ENCODE results near the gene SUGCT.

GRCh38 chr7:40403703-40404476 lies 269.1 kb downstream of the SUGCT start:
- TF ChIP-seq POLR2AphosphoS5 (IDR thresholded peaks at IDR 0.05; ENCODE audit: low read depth, low read length) = no peak
- no peak for TF ChIP-seq POLR2A (IDR thresholded peaks at IDR 0.05; ENCODE audit: low read depth, low read length)
- TF ChIP-seq TAF1 (IDR thresholded peaks at IDR 0.05; ENCODE audit: low read depth, low read length) = no peak
- TF ChIP-seq SPI1 (IDR thresholded peaks at IDR 0.05; ENCODE audit: low read depth, low read length) = no peak
- TF ChIP-seq PAX5 (IDR thresholded peaks at IDR 0.05; ENCODE audit: insufficient read depth, low read length, severe bottlenecking) = no peak
- TF ChIP-seq POU2F2 (IDR thresholded peaks at IDR 0.05; ENCODE audit: low read depth, low read length) = no peak
